ENCODE data around the gene TMEM217.
A peak's percentile ranks its signal among the peaks of the same experiment; 100 is the strongest.
"Not testable (repeated sequence)": the region's sequence is repeated elsewhere in the genome, so short reads cannot be mapped to it uniquely, and the experiment has no call there.

TMEM217 gene

GRCh38 chr6:37185949-37186720, 71.8 kb downstream of the TMEM217 start:
- DNase-seq (ENCODE audit: low read depth, low spot score) = not testable (repeated sequence)

GRCh38 chr6:37182736-37183590, 75.0 kb downstream of the TMEM217 start:
- DNase-seq (ENCODE audit: low read depth, low spot score) = no peak

- DNase-seq (ENCODE audit: low read depth, low spot score) = not testable (repeated sequence)
Observed at GRCh38 chr6:37180610-37181009, 77.3 kb downstream of the TMEM217 start.

- DNase-seq (ENCODE audit: low read depth, low spot score) = no peak
Observed at GRCh38 chr6:37180075-37180474, 77.9 kb downstream of the TMEM217 start.

- no peak for DNase-seq (ENCODE audit: low read depth, low spot score)
Observed at GRCh38 chr6:37177935-37178517, 79.9 kb downstream of the TMEM217 start.

GRCh38 chr6:37177077-37177934, 80.6 kb downstream of the TMEM217 start:
- DNase-seq (ENCODE audit: low read depth, low spot score) = no peak

GRCh38 chr6:37176268-37177076, 81.5 kb downstream of the TMEM217 start:
- no peak for DNase-seq (ENCODE audit: low read depth, low spot score)

GRCh38 chr6:37175332-37176267, 82.3 kb downstream of the TMEM217 start:
- no peak for DNase-seq (ENCODE audit: low read depth, low spot score)

GRCh38 chr6:37174515-37175331, 83.2 kb downstream of the TMEM217 start:
- DNase-seq (ENCODE audit: low read depth, low spot score) = no peak

GRCh38 chr6:37174196-37174514, 83.8 kb downstream of the TMEM217 start:
- DNase-seq (ENCODE audit: low read depth, low spot score) = no peak

- no peak for DNase-seq (ENCODE audit: low read depth, low spot score)
Observed at GRCh38 chr6:37173493-37174195, 84.3 kb downstream of the TMEM217 start.

GRCh38 chr6:37172912-37173492, 84.9 kb downstream of the TMEM217 start:
- DNase-seq (ENCODE audit: low read depth, low spot score) = no peak

GRCh38 chr6:37171970-37172812, 85.8 kb downstream of the TMEM217 start:
- peak; percentile 83 for DNase-seq (ENCODE audit: low read depth, low spot score)

- DNase-seq (ENCODE audit: low read depth, low spot score) = no peak
Observed at GRCh38 chr6:37171201-37171969, 86.6 kb downstream of the TMEM217 start.

GRCh38 chr6:37170273-37171200, 87.4 kb downstream of the TMEM217 start:
- DNase-seq (ENCODE audit: low read depth, low spot score) = no peak
